D721Med (cell line): Measurements from ENCODE around the gene RSPO3.

ENCODE experiments used
- DNase-seq: peaks from one replicate; pipeline ENCODE4 v3.0.0; 2011; ENCODE audit warnings: low spot score; ENCODE audit not compliant: insufficient read length
- FAIRE-seq: peaks from 2 replicates; lab custom pipeline; 2011; peaks lifted over from hg19 to GRCh38; lab: Jason Lieb, UNC
- TF ChIP-seq, protein P1 (sequence below): IDR thresholded peaks from 2 replicates; pipeline ENCODE4 v1.5.1; 2012; ENCODE audit warnings: mild to moderate bottlenecking, control low read depth; ENCODE audit not compliant: insufficient read depth; ENCODE audit errors: missing control alignments

The RSPO3 gene

DNA sequence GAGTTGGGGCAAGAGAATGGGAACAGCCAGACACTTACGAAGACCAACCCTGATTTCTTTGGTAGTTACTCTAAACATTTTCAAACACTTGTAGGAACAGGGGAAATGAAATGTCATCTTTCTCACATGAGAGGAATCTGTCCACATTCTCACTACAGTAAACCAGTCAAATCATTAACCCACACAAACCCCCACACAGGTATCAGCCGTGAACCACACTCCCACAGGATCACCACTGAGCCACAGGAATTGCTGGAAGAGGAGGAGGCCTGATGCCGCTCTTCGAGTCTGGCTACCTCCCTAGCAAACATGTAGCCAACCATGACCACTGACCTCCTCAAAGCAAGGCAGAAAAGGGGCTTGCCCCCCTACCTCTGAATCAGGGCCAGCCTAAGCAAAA, 6.9 kb upstream of the RSPO3 start:
- DNase-seq (no peak), FAIRE-seq (no peak)
- TF ChIP-seq, protein P1, sequence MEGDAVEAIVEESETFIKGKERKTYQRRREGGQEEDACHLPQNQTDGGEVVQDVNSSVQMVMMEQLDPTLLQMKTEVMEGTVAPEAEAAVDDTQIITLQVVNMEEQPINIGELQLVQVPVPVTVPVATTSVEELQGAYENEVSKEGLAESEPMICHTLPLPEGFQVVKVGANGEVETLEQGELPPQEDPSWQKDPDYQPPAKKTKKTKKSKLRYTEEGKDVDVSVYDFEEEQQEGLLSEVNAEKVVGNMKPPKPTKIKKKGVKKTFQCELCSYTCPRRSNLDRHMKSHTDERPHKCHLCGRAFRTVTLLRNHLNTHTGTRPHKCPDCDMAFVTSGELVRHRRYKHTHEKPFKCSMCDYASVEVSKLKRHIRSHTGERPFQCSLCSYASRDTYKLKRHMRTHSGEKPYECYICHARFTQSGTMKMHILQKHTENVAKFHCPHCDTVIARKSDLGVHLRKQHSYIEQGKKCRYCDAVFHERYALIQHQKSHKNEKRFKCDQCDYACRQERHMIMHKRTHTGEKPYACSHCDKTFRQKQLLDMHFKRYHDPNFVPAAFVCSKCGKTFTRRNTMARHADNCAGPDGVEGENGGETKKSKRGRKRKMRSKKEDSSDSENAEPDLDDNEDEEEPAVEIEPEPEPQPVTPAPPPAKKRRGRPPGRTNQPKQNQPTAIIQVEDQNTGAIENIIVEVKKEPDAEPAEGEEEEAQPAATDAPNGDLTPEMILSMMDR, result no peak

DNA sequence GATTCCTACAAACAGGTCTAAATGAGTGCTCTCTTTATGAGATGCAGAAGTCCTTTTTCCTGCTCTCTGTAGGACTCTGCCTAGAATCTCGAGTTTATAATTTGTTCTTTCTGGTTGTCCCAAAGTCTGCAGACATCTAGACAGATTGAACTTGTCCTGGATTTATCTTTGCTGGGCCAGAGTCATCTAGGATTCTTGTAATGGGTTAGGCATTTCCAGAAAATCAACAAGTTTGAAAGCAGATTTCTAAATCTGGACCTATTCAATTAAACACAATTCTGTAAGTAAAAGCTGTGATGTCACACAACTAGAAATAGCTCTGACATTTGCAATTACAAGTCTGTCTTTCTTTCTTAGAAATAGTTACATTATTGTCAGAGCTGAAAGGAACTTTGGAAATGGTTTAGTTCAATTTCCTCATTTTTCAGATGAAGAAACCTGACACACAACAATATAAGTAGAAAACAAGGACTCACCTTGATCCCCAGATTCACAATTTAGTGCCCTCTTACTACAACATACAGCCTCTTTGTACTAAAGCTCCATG, 4.2 kb upstream of the RSPO3 start:
- TF ChIP-seq, protein P1, result no peak
- FAIRE-seq (no peak), DNase-seq (no peak)

DNA sequence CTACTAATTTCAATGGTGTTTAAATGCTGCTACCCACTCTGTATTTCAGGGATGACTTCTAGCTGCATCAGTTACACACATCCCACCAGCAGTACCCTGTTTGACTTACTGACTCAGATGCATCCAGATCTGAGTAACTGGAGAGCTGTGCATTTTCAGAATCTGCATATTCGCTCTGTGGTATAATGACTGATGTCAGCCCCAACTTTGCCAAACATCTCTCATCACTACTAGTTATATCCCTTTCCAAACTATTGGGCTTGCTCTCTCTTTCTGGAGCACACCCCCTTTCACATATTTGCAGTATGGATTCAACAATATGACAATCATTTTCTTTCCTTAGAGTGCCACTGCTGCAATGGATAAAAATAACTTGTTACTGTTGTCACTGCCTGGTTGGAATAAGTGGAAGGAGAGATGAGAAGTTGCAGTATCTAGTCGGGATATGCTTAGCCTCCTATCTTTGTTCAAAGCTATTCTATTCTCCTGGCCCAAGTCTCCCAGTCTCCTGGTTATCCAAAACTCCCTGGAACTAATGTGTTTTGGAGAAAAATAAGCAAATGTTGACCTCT, 3.3 kb upstream of the RSPO3 start:
- DNase-seq (no peak), FAIRE-seq (no peak)
- TF ChIP-seq, protein P1, result no peak

DNA sequence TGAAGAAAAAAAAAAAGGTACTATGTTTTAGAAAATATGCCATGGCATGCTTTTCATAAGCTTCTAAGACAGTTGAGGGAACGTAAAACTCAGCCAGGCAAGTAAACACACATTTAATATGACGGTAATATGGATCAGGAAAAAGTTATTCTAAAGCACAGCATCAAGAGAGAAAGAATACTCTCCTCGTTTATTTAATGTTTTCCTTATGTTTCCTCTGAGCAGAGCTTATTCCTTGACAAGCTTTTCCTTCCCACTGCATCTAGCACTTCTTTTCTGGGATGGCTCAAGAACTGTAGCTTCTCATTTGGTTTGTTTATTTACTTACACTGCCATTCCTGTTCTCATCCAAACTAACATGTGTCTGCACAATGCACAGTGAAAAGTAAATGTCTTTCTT, 2.7 kb upstream of the RSPO3 start:
- TF ChIP-seq, protein P1, result no peak
- no peak for DNase-seq

DNA sequence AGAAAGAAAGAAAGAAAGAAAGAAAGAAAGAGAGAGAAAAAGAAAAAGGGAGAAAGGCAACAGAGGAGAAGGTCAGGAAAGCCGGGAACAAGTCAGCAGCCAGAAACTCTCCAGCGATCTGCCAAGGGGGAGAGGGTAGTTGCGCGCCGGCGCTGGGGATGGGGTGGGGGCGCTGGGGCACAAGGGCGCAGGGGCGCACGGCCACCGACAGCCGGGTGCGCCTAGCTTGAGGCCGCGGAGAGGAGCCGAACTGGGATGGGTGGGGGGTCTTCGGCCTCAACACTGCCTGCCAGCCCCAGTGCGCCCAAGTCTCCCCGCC, 533 bp upstream of the RSPO3 start:
- DNase-seq, result no peak
- TF ChIP-seq, protein P1, result no peak
- no peak for FAIRE-seq

More for the DNA sequence above, 2.7 kb upstream of the RSPO3 start:
- FAIRE-seq, result no peak

DNA sequence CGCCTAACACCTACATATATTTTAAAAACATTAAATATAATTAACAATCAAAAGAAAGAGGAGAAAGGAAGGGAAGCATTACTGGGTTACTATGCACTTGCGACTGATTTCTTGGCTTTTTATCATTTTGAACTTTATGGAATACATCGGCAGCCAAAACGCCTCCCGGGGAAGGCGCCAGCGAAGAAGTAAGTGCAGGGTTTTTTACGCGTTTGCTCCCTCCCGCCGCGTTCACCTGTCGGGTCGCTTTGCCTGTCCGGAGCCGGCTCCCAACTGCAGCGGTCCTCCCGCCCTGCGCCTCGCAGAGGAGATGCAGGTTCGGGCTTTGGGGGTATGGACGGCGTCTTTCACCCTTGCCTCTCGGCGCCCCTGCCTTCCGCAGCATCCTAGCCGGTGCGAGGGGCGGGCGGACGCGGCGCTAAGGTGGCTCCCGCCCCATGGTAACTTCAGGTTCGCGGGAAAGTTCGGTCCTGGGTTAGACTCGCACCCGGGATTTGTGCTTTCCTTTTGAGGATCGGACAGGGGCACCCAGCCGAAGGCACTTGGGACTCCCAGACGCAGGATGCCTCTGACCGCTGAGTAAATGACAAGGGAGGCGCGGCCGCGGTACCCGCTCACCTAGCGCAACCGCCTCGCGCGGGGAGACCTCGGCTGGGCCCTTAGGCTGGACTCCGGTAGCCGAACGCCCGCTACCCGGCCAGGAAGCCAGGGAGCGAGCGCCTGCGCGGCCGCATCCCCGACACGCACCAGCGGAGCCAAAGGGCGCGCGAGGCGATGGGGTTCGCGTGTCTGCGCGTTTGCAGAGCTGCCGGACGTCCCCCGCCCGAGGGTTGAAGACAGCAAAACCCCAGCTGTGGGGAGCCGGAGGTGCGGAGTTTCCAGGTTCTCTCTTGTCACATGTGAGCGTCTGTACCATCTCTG, 891 bp downstream of the RSPO3 start:
- FAIRE-seq (no peak), DNase-seq (no peak)
- TF ChIP-seq, protein P1, result no peak
